Tibial nerve (tissue), 4 donors: ENCODE data around the gene ANP32B. TPM values are rescaled to one million over a fixed set of nuclear protein-coding genes. Genes with fewer than 3 reads are reported as not detected.

Experiments used
- DNase-seq, 2 donors: peaks; one replicate each; pipeline ENCODE4 v3.0.0-alpha.2; 2019; ENCODE audit warnings: low spot score in 2 of 2
- H3K27ac ChIP-seq, 4 donors: fragments of 200-600 bp; sonication (generic) in 3 of 4; one replicate each; pipeline ENCODE4 v1.5.1; 2017 to 2019; ENCODE audit warnings: mild to moderate bottlenecking in 1 of 4
- H3K27me3 ChIP-seq, 2 donors: fragments of 200-600 bp; sonication (generic) in 1 of 2; one replicate each; pipeline versions ENCODE4 v1.5.1 to v1.6.0; 2017 to 2019
- H3K36me3 ChIP-seq, 3 donors: fragments of 200-600 bp; sonication (generic); one replicate each; pipeline ENCODE4 v1.5.1; 2018 to 2019
- H3K4me1 ChIP-seq, 4 donors: fragments of 200-600 bp; sonication (generic) in 3 of 4; one replicate each; pipeline ENCODE4 v1.5.1; 2017 to 2019
- H3K4me3 ChIP-seq, 4 donors: fragments of 200-600 bp; sonication (generic) in 3 of 4; one replicate each; pipeline ENCODE4 v1.5.1; 2017 to 2019; ENCODE audit warnings: mild to moderate bottlenecking in 1 of 4, moderate library complexity in 1 of 4
- H3K9me3 ChIP-seq, 4 donors: fragments of 200-600 bp; sonication (generic) in 3 of 4; one replicate each; pipeline ENCODE4 v1.5.1; 2017 to 2019
- CTCF ChIP-seq, 5 experiments: fragments of 200-600 bp in 3 of 5; fragments of 450-650 bp in 2 of 5; sonication (generic) in 3 of 5; IDR thresholded peaks; one replicate each; pipeline ENCODE4 v1.5.1; 2016 to 2019; ENCODE audit warnings: antibody characterized with exemption in 5 of 5, mild to moderate bottlenecking in 3 of 5, moderate library complexity in 2 of 5
- EP300 ChIP-seq, 2 donors: sonication (generic); formaldehyde crosslinking; IDR thresholded peaks; one replicate each; pipeline ENCODE4 v1.6.1; 2017; ENCODE audit warnings: antibody characterized with exemption in 2 of 2, mild to moderate bottlenecking in 1 of 2
- POLR2A ChIP-seq, 2 donors: fragments of 450-650 bp; IDR thresholded peaks; one replicate each; pipeline ENCODE4 v1.6.1; 2017; ENCODE audit warnings: antibody characterized with exemption in 2 of 2, mild to moderate bottlenecking in 2 of 2, moderate library complexity in 2 of 2
- WGBS, 2 donors: methylation state at CpG; one replicate each; pipeline ENCODE4 v1.1.5; 2018; 5-methylcytosine and 5-hydroxymethylcytosine counted together
- total RNA-seq, 4 donors: library from RNA; depleted of rRNA; stranded (reverse); fragments of >200 nt; gene quantifications; one replicate each; pipeline ENCODE4 v1.1.0, GENCODE V29; 2016

ANP32B gene
- total RNA-seq, 4 donors from 2014 or later: 39.0 to 59.4 (median 51.8) TPM

DNA sequence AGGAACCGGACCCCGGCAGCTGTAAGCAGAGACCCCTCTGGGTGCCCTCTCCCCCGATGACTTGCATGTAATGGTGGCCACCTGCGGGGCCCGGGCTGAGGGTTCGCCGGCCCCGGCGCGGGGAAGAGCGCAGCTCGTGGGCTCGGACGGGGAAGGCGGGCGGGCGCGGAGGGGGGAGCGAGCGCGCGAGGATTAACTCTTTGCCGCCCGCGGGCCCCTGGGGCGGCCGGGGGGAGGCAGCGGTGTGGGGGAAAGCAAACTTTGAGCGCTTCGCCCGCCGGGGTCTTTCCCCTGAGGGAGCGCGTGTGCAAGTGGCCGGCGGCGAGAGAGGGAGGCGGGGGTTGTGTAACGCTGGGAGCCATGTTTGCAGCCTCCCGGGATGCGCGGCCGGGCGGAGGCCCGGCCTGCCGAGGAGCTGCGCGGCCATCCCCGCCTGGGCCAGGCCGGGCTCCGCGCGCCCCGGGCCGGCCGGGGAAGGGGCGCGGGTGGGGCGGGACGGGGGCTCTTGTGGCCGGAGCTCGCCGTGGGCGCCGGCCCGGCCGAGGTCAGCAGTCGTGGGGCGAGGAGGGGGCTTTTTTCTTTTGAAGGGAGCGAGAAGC, 547 bp downstream of the ANP32B start:
- peak overlapping the region; percentile 76 to 98 (median 87) for H3K4me3 ChIP-seq
- 0 to 2% methylated on average over 13 to 21 of the region's 70 CpGs for WGBS, 2 donors
- DNase-seq: peak in 1 of 2 donors; percentile 40

DNA sequence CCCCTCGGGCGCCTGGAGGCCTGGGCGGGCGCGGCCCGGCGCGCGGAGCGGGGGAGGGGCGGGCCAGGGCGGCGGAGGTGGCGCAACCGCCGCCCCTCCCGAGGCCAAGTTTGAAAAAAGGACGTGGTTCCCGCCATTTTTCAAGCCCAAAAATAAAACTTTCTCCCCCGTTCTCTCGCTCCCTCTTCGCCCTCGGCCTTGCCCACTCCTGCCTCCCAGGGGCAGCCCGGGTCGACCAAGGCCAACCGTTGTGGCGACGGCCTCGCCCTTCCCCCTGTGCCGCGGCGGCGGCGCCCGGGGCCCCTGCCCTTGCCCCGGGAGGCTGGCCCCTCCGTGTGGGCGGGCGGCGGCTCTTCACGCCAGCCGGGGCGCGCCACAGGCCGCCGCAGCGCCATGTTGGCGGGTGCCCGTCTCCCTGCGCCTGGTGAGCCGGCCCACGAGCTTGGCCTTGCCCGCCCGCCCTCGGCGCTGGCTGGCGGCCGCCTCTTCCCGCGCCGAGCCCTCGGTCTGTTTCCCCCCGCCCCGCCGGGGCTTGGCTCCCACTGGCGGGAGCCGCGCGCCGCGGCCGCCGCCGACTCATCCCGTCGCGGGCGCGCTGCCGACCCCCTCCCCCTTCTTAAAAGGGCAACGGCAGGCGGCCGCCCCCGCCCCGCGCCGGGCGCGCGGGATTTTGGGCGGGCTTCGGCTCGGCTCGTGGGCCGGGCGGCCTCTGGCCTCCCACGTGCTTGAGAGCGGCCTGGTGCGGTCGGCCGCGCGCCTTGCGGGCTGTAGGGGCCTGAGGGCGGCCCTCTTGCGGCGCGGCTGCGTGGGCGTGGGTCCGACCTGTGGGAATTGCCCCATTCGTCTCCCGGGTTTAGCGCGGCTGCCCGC, 1.3 kb downstream of the ANP32B start:
- Histone ChIP-seq H3K27me3 (no peaks in the 10 kb centered on the region), H3K36me3 (no peaks in the 10 kb centered on the region), H3K4me3 (peak overlapping the region; percentile 63 to 98 (median 78)), H3K27ac (peak overlapping the region; percentile 96 to 100 (median 98)), H3K9me3 (no peaks in the 10 kb centered on the region), H3K4me1 (peaks cover 0 to 72% (median 28%) of the 10 kb centered on the region in 4 donors)
- TF ChIP-seq CTCF (IDR thresholded peaks at IDR 0.05): peak in 1 of 5 experiments; percentile 17
- TF ChIP-seq POLR2A (IDR thresholded peaks at IDR 0.05): peak; percentile 37 to 62
- TF ChIP-seq EP300 (IDR thresholded peaks at IDR 0.05): no peak
- WGBS, 2 donors: 0% methylated on average over 3 to 45 of the region's 116 CpGs
- DNase-seq: peak; percentile 68

More for the DNA sequence above, 547 bp downstream of the ANP32B start:
- H3K4me1 ChIP-seq: peaks cover 0 to 65% (median 25%) of the 10 kb centered on the region in 4 donors
- no peaks in the 10 kb centered on the region for H3K36me3 ChIP-seq
- no peaks in the 10 kb centered on the region for H3K27me3 ChIP-seq
- no peaks in the 10 kb centered on the region for H3K9me3 ChIP-seq
- peak in 1 of 2 donors; percentile 47 for TF ChIP-seq EP300 (IDR thresholded peaks at IDR 0.05)
- no peak for TF ChIP-seq CTCF (IDR thresholded peaks at IDR 0.05)
- H3K27ac ChIP-seq: peak overlapping the region; percentile 96 to 100 (median 98)

GRCh38 chr9:97985058-97985861, 2.1 kb downstream of the ANP32B start:
- Histone ChIP-seq H3K9me3 (no peaks in the 10 kb centered on the region), H3K27ac (peak overlapping the region; percentile 96 to 100 (median 98)), H3K4me1 (peaks cover 0 to 76% (median 33%) of the 10 kb centered on the region in 4 donors), H3K4me3 (peak overlapping the region; percentile 36 to 98 (median 78)), H3K27me3 (no peaks in the 10 kb centered on the region), H3K36me3 (no peaks in the 10 kb centered on the region)
- 15 to 17% methylated on average over 26 to 36 of the region's 59 CpGs for WGBS, 2 donors
- DNase-seq: peak in 1 of 2 donors; percentile 14
- no peak for TF ChIP-seq POLR2A (IDR thresholded peaks at IDR 0.05)
- no peak for TF ChIP-seq EP300 (IDR thresholded peaks at IDR 0.05)
- TF ChIP-seq CTCF (IDR thresholded peaks at IDR 0.05): no peak

- TF ChIP-seq CTCF (IDR thresholded peaks at IDR 0.05) (no peak), EP300 (IDR thresholded peaks at IDR 0.05) (no peak), POLR2A (IDR thresholded peaks at IDR 0.05) (no peak)
- DNase-seq: no peak
- Histone ChIP-seq H3K4me3 (no peak overlapping the region), H3K27ac (no peak overlapping the region), H3K27me3 (no peaks in the 10 kb centered on the region), H3K36me3 (no peaks in the 10 kb centered on the region), H3K9me3 (no peaks in the 10 kb centered on the region), H3K4me1 (peaks cover 0 to 70% (median 36%) of the 10 kb centered on the region in 4 donors)
- WGBS, 2 donors: 80 to 88% methylated on average over 5 of the region's 5 CpGs
Observed at GRCh38 chr9:97987487-97987886, 4.3 kb downstream of the ANP32B start.
